H9 (cell line): ENCODE data around the gene PTGER3. TPM values are rescaled to one million over a fixed set of nuclear protein-coding genes. Genes with fewer than 3 reads are reported as not detected.

Source experiments
- DNase-seq: peaks from one replicate; pipeline ENCODE4 v3.0.0-alpha.2; 2017
- H2AFZ ChIP-seq: one replicate; pipeline ENCODE4 v1.6.1; 2013; ENCODE audit warnings: mild to moderate bottlenecking, low read length, control low read depth, moderate library complexity
- H2AK5ac ChIP-seq: 2 replicates; pipeline ENCODE4 v1.6.1; 2013; ENCODE audit warnings: low read length, control low read depth, mixed read lengths; ENCODE audit not compliant: insufficient read length
- H2BK120ac ChIP-seq: one replicate; pipeline ENCODE4 v1.6.1; 2013; ENCODE audit warnings: low read depth, mild to moderate bottlenecking, low read length, control low read depth, inconsistent platforms; ENCODE audit not compliant: poor library complexity, severe bottlenecking
- H2BK12ac ChIP-seq: 2 replicates; pipeline ENCODE4 v1.6.1; 2013; ENCODE audit warnings: low read length, control low read depth, mixed read lengths, low read depth; ENCODE audit not compliant: insufficient read length
- H2BK15ac ChIP-seq: 2 replicates; pipeline ENCODE4 v1.6.1; 2013; ENCODE audit warnings: low read depth, low read length, control low read depth
- H2BK20ac ChIP-seq: one replicate; pipeline ENCODE4 v1.6.1; 2013; ENCODE audit warnings: low read depth, mild to moderate bottlenecking, low read length, control low read depth, inconsistent platforms; ENCODE audit not compliant: poor library complexity, severe bottlenecking
- H2BK5ac ChIP-seq: 2 replicates; pipeline ENCODE4 v1.6.1; 2013; ENCODE audit warnings: low read length, control low read depth, mixed read lengths; ENCODE audit not compliant: insufficient read length
- H3K14ac ChIP-seq: 2 replicates; pipeline ENCODE4 v1.6.1; 2013; ENCODE audit warnings: low read length, control low read depth; ENCODE audit not compliant: insufficient read depth
- H3K18ac ChIP-seq: 2 replicates; pipeline ENCODE4 v1.6.1; 2013; ENCODE audit warnings: low read depth, mild to moderate bottlenecking, mixed read lengths, low read length, control low read depth; ENCODE audit not compliant: insufficient read length
- H3K23ac ChIP-seq: 2 replicates; pipeline ENCODE4 v1.6.1; 2013; ENCODE audit warnings: low read length, control low read depth, mixed read lengths, low read depth; ENCODE audit not compliant: insufficient read length
- H3K23me2 ChIP-seq: 2 replicates; pipeline ENCODE4 v1.6.1; 2013; ENCODE audit warnings: low read depth, mild to moderate bottlenecking, mixed read lengths, low read length, control low read depth; ENCODE audit not compliant: insufficient read length, poor library complexity, severe bottlenecking
- H3K27ac ChIP-seq: 2 replicates; pipeline ENCODE4 v1.5.1; 2013; ENCODE audit warnings: low read length, control low read depth, mixed read lengths, low read depth; ENCODE audit not compliant: insufficient read length
- H3K27me3 ChIP-seq: 2 replicates; pipeline ENCODE4 v1.6.1; 2013; ENCODE audit warnings: low read length, control low read depth, inconsistent platforms; ENCODE audit not compliant: insufficient read depth
- H3K4ac ChIP-seq: 2 replicates; pipeline ENCODE4 v1.6.1; 2013; ENCODE audit warnings: low read depth, mild to moderate bottlenecking, control low read depth, inconsistent platforms, low read length, moderate library complexity
- H3K4me1 ChIP-seq: 2 replicates; pipeline ENCODE4 v1.6.1; 2013; ENCODE audit warnings: low read length, control low read depth, inconsistent platforms; ENCODE audit not compliant: insufficient read depth
- H3K4me2 ChIP-seq: 2 replicates; pipeline ENCODE4 v1.6.1; 2013; ENCODE audit warnings: low read length, control low read depth, mixed read lengths; ENCODE audit not compliant: insufficient read length, insufficient read depth
- H3K56ac ChIP-seq: 2 replicates; pipeline ENCODE4 v1.6.1; 2013; ENCODE audit warnings: low read depth, mild to moderate bottlenecking, mixed read lengths, low read length, control low read depth; ENCODE audit not compliant: insufficient read length
- H3K79me1 ChIP-seq: 2 replicates; pipeline ENCODE4 v1.6.1; 2013; ENCODE audit warnings: low read depth, mild to moderate bottlenecking, moderate library complexity, low read length, control low read depth, inconsistent platforms; ENCODE audit not compliant: insufficient read depth, poor library complexity, severe bottlenecking
- H3K79me2 ChIP-seq: 2 replicates; pipeline ENCODE4 v1.6.1; 2013; ENCODE audit warnings: low read length, control low read depth, inconsistent platforms; ENCODE audit not compliant: insufficient read depth
- H3K9ac ChIP-seq: 2 replicates; pipeline ENCODE4 v1.6.1; 2013; ENCODE audit warnings: low read length, control low read depth, mixed read lengths; ENCODE audit not compliant: insufficient read length; ENCODE audit errors: extremely low read depth
- H3K9me3 ChIP-seq: one replicate; pipeline ENCODE4 v1.6.1; 2013; ENCODE audit warnings: low read depth, low read length, inconsistent platforms; ENCODE audit not compliant: control insufficient read depth
- H3T11ph ChIP-seq: one replicate; pipeline ENCODE4 v1.6.1; 2013; ENCODE audit warnings: mild to moderate bottlenecking, low read length, control low read depth, inconsistent platforms
- H4K20me1 ChIP-seq: one replicate; pipeline ENCODE4 v1.6.1; 2013; ENCODE audit not compliant: control insufficient read depth, insufficient read length, insufficient read depth
- H4K5ac ChIP-seq: 2 replicates; pipeline ENCODE4 v1.6.1; 2013; ENCODE audit warnings: low read depth, mild to moderate bottlenecking, mixed read lengths, low read length, control low read depth; ENCODE audit not compliant: insufficient read length
- H4K8ac ChIP-seq: replicated peaks from 2 replicates; pipeline ENCODE4 v1.6.1; 2013; ENCODE audit warnings: low read length, control low read depth, mixed read lengths, low read depth; ENCODE audit not compliant: insufficient read length
- H4K91ac ChIP-seq: 2 replicates; pipeline ENCODE4 v1.6.1; 2013; ENCODE audit warnings: low read depth, mild to moderate bottlenecking, moderate library complexity, mixed read lengths, low read length, control low read depth; ENCODE audit not compliant: insufficient read length
- H3K27ac Mint-ChIP-seq, 3 experiments: 2 replicates in 2 of 3; 3 replicates in 1 of 3; pipeline ENCODE4 v1.8.0; 2020 to 2021; ENCODE audit warnings: mixed read lengths in 3 of 3, mild to moderate bottlenecking in 1 of 3, moderate library complexity in 1 of 3
- H3K27me3 Mint-ChIP-seq: 2 replicates; pipeline ENCODE4 v1.8.0; 2021; ENCODE audit warnings: low read depth, mild to moderate bottlenecking, moderate library complexity, mixed read lengths
- H3K36me3 Mint-ChIP-seq, 3 experiments: 2 replicates in 2 of 3; 3 replicates in 1 of 3; pipeline ENCODE4 v1.8.0; 2020 to 2021; ENCODE audit warnings: low read depth in 3 of 3, mixed read lengths in 3 of 3; ENCODE audit not compliant: insufficient read depth in 1 of 3
- H3K4me1 Mint-ChIP-seq, 2 experiments: 2 replicates each; pipeline ENCODE4 v1.8.0; 2020; ENCODE audit warnings: mixed read lengths in 2 of 2
- H3K4me3 Mint-ChIP-seq, 2 experiments: 2 replicates in 1 of 2; 3 replicates in 1 of 2; pipeline ENCODE4 v1.8.0; 2020 to 2021; ENCODE audit warnings: mild to moderate bottlenecking in 2 of 2, mixed read lengths in 2 of 2, moderate library complexity in 1 of 2
- H3K9me3 Mint-ChIP-seq, 2 experiments: 2 replicates in 1 of 2; 3 replicates in 1 of 2; pipeline ENCODE4 v1.8.0; 2020; ENCODE audit warnings: mild to moderate bottlenecking in 2 of 2, mixed read lengths in 2 of 2, moderate library complexity in 1 of 2
- CTCF ChIP-seq: fragments of 200-600 bp; sonication (generic); conservative IDR thresholded peaks from 3 replicates; pipeline ENCODE4 v1.8.0; 2021; ENCODE audit warnings: antibody characterized with exemption, mild to moderate bottlenecking
- WGBS: extraction: QIAGEN DNeasy Blood & Tissue Kit; methylation state at CpG from one replicate; pipeline ENCODE4 v1.1.7; 2013; ENCODE audit warnings: missing lambda C conversion rate, low lambda C conversion rate, mixed read lengths; ENCODE audit not compliant: insufficient read length; ENCODE audit errors: extremely low coverage; 5-methylcytosine and 5-hydroxymethylcytosine counted together
- total RNA-seq: library from RNA; stranded (reverse); gene quantifications from 2 replicates; pipeline ENCODE4 v1.2.1, GENCODE V29; 2021

Gene PTGER3
- total RNA-seq, 1 experiment from 2014 or later: 0.26 TPM

- no peaks in the 10 kb centered on the region for H4K20me1 ChIP-seq
- no peaks in the 10 kb centered on the region for H3K9me3 ChIP-seq
- H3K79me1 ChIP-seq: no peaks in the 10 kb centered on the region
- Mint-ChIP-seq H3K4me3 (peak overlapping the region; percentile 72 to 98), H3K9me3 (no peaks in the 10 kb centered on the region; a peak in 2 of 5 replicates), H3K4me1 (peaks cover 11 to 13% of the 10 kb centered on the region in 2 experiments), H3K36me3 (peaks cover 10 to 22% (median 18%) of the 10 kb centered on the region in 3 experiments; a peak in 5 of 7 replicates), H3K27me3 (peaks cover 41% of the 10 kb centered on the region), H3K27ac (peak overlapping the region in 2 of 3 experiments; percentile 70 to 83; a peak in 4 of 7 replicates)
- no peaks in the 10 kb centered on the region for H3K4me1 ChIP-seq
- no peak overlapping the region for H3K23ac ChIP-seq
- WGBS: no CpG with 5 or more reads among the region's 7 CpGs
- H3K9ac ChIP-seq: no peak overlapping the region
- no peaks in the 10 kb centered on the region for H3K27me3 ChIP-seq
- H3K4me2 ChIP-seq: no peak overlapping the region
- no peak overlapping the region for H3T11ph ChIP-seq
- no peak overlapping the region for H2BK15ac ChIP-seq
- H2BK12ac ChIP-seq: no peak overlapping the region
- no peak for TF ChIP-seq CTCF
- no peak overlapping the region for H3K4ac ChIP-seq
- no peak overlapping the region for H2BK5ac ChIP-seq
- H2BK20ac ChIP-seq: no peak overlapping the region
- peaks cover 16% of the 10 kb centered on the region for H3K79me2 ChIP-seq
- H4K5ac ChIP-seq: no peak overlapping the region
- H3K27ac ChIP-seq: no peak overlapping the region
- no peak overlapping the region for H4K91ac ChIP-seq
- DNase-seq: no peak
- no peak overlapping the region for H3K14ac ChIP-seq
- H3K18ac ChIP-seq: no peak overlapping the region
- no peak overlapping the region for H3K56ac ChIP-seq
- no peaks in the 10 kb centered on the region for H3K23me2 ChIP-seq
- no peak overlapping the region for H2AFZ ChIP-seq
- no peak overlapping the region for H2AK5ac ChIP-seq
- no peak overlapping the region for H2BK120ac ChIP-seq
- no peak overlapping the region for H4K8ac ChIP-seq
Observed at GRCh38 chr1:71081697-71082080, 34.1 kb upstream of the PTGER3 start.
